Dermis blood vessel endothelial cell (primary cell): ENCODE measurements around the gene PGLYRP2. TPM values are rescaled to one million over a fixed set of nuclear protein-coding genes. Genes with fewer than 3 reads are reported as not detected.

Experiments
- DNase-seq: peaks from one replicate; pipeline ENCODE4 v3.0.0; 2010
- total RNA-seq: library from RNA; depleted of rRNA; stranded (reverse); fragments of >200 nt; gene quantifications from 2 replicates; pipeline ENCODE4 v1.2.3, GENCODE V29; 2014

The PGLYRP2 gene
- total RNA-seq, 1 donor from 2014 or later = not detected

GRCh38 chr19:15453906-15454860, 25.1 kb downstream of the PGLYRP2 start:
- no peak for DNase-seq

DNA sequence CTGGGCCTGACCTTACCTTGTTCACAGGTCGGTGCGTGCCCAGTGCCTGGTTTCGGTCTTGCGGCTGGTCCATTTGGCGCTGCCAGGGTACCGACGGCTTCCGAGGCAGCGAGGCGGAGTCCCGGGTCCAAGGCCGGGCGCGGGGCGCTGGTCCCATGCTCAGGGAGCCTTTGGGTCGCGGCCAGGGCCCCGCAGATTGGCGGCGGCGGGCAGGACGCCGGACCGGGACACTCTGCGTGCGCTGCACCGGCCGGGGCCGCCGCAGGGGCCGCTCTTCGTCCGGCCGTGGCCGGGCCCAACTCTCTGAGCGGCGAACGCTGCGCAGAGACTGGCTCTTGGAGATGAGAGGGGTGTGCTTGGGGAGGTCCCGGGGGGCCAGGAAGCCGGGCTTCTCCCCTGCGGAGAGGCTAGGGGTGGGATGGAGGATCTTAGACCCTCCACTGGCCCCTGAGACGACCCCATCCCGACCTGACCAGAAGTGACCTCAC, 26.2 kb downstream of the PGLYRP2 start:
- DNase-seq = peak; percentile 51

DNA sequence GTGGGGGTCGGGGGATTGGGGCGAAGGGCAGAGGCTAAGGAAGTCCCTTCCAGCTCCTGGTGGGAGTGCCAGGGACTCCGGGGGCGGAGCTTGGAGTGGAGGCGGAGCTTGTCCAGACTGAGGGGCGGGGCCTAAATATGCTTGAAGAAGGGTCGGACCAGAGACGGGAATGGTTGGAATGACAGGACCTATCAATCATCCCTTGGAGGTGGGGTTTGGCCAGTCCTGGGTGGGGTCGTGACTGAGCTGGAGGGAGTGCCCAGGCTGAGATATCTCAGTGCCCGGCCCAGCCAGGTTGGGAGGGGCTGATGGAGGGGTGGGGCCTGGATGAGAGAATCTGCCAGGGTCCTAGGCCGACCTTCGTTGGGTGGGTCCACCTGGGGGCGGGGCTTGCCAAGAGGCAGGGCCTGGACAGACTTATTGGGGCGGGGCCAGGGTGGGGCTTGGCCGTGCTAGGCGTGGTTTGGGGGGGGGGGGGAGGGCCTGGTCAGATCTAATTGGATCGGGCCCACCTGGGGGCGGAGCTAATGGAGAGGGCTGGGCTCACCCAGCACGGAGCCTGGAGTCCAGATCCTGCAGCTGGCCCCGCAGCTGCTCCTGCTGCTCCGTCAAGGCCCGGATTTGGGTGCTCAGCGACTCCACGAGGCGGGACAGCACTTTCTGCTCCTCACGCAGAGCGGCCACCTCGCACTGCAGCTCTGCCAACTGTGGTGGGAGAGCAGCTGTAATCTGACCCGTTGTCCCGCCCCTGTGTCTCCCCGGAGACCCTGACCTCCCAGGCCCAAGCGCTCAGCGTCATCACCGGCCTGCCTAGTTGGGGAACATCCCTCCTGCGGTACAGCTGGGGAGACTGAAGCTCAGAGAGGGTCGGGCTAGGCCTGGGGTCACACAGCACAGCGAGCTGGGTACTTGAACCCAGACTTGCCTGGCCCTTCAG, 26.9 kb downstream of the PGLYRP2 start:
- DNase-seq = peak; percentile 93

DNA sequence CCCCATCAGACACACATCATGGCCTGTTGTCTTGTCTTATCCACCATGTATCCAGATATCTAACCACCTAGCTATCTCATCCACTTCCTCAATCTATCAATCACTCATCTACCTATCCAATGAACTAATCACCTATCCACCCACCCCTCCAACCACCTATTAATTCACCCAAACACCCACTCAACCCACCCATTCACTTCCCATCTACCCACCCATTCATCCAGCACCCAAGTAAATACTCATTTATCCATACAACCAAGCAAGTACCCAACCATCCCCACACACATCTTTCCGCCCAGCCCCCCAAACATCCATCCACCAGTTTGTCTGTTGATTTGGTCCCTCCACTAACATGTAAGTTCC, 28.8 kb downstream of the PGLYRP2 start:
- no peak for DNase-seq

GRCh38 chr19:15449620-15450527, 29.4 kb downstream of the PGLYRP2 start, which contains the start of gene WIZ:
WIZ (minus strand) TSS chr19:15449956; CDS start chr19:15448307, 1,649 bp downstream.
- DNase-seq = peak; percentile 82

- no peak for DNase-seq
Measured at GRCh38 chr19:15448778-15449619, 30.3 kb downstream of the PGLYRP2 start.

DNA sequence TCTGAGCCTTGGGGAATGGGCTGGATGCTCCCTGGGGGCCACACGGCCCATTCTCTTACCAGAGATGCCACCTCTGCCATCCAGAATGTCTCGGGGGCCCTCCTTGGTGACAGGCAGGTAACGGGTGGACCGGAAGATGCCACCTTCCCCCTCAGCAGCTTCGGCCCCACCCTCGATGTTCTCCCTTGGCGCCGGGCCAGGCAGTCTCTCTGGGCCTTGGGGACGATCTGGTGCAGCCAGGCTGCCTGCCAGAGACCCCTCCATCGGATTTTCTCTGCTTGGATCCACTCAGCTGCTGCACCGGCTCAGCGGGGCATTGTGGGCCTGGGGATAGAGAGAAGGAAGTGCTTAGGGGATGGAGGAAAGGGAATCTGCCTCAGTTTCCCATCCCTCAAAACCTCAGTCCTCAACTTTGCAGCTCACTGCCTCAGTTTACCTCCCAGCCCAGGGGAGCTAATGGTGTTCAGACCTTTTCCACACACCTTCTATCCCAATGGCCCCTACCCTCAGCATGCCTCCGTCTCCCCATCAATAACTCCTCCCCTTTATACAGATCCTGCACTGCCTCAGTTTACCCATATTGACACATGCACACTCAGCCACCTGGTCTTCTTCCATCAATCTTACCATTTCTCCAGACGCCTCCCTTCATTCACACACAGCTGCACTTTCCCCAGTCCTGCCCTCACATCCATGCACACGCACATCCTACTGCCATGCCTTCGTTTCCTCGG, 31.1 kb downstream of the PGLYRP2 start:
- DNase-seq = no peak

DNA sequence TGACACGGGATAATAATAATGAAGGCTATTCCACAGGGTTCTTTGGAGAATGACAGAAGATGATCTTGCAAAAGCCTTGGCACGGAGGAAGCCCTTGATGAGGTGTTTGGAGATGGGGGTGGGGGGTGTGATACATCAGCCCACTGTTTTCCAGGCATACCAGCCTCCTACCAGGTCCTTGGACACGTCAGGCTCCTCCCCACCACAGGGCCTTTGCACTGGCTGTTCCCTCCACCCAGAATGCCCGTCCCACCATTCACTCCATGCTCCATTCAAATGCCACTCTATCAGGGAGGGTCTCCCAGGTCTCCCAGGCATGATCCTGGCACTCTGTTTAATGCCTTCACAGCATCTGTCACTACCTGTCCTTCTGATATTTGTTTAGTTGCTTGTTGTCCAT, 32.2 kb downstream of the PGLYRP2 start:
- DNase-seq = no peak

GRCh38 chr19:15445807-15446376, 33.4 kb downstream of the PGLYRP2 start:
- no peak for DNase-seq

GRCh38 chr19:15445227-15445605, 34.1 kb downstream of the PGLYRP2 start:
- no peak for DNase-seq

DNA sequence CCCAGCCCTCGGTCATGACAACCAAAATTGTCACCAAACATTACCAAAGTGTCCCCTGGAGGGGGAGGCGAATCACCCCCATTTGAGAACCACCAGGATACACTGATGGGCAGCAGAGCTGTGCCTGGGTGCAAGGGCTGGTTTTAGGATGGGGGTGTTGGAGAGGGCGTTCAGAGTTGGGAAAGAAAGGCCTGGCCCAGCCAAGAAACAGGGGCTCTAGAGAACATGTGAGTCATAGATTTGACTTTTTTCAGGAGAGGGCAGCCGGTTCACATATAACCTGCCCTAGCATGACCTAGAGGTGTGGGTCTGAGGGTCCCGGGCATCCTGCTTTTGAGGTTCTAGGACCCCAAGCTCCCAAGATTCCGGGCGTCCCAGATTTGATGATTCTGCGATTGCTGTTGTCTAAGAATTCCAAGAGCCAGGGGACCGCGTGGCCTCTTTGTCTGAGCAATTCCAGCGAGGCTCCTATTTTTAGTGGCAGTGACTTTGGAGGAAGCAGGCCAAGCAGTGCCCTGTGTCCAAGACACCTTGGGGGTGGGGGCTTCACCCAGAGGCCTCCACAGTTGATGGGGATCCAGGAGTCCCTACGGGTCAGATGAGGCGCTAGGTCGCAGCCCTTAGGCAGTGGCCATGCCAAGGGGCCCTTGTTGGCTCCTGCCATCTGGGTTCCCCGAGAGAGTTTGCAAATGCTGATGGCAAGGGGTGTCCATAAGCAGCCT, 34.6 kb downstream of the PGLYRP2 start:
- DNase-seq = no peak

DNA sequence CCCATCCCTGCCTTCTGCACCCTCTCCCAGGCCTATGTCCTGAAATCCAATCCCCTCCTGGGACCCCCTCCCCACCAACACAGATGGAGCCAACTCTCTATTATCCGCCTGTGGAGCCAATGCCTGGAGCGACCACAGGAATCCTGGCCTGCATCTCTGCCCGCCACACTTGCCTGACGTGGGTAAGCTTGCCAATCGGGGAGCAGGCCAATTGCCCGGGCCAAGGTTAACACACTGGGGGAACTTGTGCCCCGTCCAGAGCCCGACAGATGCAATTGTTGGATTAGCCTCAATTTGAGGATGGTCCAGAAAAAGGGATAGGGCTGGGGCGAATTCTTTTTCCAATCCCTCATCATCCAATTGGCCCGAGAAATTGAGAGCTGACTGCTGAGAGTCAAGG, 35.5 kb downstream of the PGLYRP2 start:
- no peak for DNase-seq

DNA sequence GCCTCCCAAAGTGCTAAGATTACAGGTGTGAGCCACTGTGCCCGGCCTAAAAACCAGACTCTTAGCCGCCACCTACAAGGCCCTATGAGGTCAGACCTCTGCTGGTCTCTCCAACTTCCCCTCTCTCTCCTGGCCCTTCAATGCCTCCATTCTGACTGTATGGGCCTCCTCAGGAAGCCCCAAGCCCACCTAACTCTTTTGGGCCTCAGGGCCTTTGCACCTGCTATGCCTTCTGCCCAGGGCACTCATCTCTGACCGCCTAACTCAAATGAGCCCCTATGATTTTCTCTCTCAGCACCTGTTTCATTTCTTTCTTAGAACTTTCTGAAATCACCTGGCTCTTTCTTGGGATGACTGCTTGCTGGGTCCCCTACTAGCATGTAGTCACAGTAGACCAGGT, 36.0 kb downstream of the PGLYRP2 start:
- no peak for DNase-seq

DNA sequence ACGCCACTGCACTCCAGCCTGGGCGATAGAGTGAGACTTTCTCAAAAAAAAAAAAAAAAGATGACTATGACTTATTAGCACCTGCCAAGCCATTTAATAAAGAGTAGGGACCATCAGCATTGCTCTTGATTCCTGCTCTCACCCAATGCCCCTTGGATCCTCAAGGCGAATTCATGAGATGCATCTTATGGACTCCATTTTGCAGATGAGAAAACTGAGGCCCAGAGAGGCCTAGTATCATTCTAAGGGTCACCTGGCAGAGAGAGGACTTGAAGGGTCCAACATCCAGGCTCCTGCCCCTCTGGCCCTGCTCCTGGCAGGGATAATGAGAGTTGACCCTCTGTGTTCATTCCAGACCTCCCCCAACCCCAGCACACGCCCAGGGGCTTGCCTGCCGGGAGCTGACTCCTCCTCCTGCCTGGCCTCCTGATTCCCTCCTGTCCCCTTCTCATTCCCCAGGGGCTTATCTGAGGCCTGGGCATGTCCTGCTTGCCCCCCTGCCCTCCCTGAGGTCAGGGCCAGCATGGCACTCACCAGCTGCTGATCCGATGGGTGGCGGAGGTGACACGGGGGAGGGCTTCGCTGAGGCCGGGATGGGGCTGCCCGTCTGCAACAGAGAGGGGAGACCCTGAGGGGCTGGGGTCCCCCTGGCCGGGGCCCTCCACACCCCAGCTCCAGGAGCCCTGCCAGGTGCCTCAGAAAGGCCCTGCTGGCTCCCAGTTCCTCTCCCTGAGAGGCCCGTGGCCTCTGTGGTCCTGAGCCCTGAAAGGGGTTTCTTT, 37.0 kb downstream of the PGLYRP2 start:
- no peak for DNase-seq

DNA sequence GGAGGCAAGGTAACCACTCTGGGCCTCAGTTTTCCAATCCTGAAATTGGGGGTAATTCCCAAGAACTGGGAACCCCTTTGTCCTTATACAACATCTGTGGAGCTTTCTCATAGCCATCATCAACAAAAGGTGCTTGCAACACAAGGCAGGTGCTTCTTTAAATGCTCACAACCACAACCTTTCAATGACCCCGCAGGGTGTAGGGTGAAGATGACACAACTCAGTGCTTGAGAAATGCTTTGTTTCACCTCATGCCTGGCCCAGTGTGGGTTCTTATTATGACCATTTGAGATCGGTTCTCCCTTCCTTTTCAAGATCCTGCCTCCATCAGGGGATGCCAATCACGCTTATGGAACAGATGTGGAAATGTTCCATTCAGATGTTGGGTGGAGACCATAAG, 38.0 kb downstream of the PGLYRP2 start:
- DNase-seq = no peak

DNA sequence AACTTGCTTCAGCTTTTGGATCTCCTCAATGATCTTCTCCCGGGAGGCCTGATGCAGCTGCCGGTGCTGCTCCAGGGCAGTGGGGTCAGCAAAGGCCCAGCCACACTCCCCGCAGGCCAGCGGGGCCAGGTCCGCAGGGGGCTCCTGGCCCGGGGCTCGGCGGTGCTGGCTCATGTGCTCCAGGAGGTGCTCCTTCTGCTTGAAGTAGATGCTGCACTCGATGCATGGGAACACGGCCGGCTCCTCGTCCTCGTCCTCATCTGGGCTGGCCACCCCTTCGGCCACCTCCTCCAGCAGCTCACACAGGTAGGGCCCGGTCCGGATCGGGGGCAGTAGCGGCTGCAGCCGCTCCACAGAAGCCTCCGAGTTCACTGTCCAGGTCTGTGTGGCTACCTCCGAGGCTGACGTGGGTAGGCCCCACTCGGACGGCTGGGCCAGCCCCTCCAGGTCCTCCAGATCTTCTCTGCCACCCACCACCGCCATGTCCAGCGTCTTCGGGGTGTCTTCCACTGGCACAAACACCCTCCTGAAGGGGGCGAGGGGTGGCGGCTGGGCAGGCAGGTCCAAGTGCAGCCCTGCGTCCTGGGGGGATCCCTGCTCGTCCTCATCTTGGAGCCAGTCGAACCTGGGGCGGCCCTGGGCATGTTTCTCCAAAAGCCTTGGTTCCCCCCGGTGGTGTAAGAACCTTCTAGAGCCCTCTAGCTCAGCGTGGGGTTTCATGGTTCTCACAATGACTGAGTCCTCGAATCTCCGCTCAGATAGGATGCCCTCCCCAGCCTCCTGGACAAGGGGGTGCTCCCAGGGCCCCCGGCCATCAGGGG, 39.3 kb downstream of the PGLYRP2 start:
- no peak for DNase-seq

GRCh38 chr19:15439078-15439799, 40.1 kb downstream of the PGLYRP2 start:
- DNase-seq = no peak
